Right atrium auricular region (tissue), 2 donors: Measurements from ENCODE around the gene PIRT. TPM values are rescaled to one million over a fixed set of nuclear protein-coding genes. Genes with fewer than 3 reads are reported as not detected.

Source experiments
- DNase-seq: peaks from one replicate; pipeline ENCODE4 v3.0.0-alpha.2; 2019; ENCODE audit warnings: low spot score
- H3K27ac ChIP-seq, 2 donors: fragments of 200-600 bp; sonication (generic); 1 replicate in 1 of 2; 2 replicates in 1 of 2; pipeline ENCODE4 v1.5.1; 2016 to 2019
- H3K27me3 ChIP-seq, 2 donors: fragments of 200-600 bp; sonication (generic); one replicate each; pipeline versions ENCODE4 v1.5.1 to v1.6.0; 2017 to 2019
- H3K36me3 ChIP-seq: fragments of 200-600 bp; sonication (generic); one replicate; pipeline ENCODE4 v1.5.1; 2016
- H3K4me1 ChIP-seq, 2 donors: fragments of 200-600 bp; sonication (generic); one replicate each; pipeline versions ENCODE4 v1.5.1 to v1.6.0; 2017 to 2019
- H3K4me3 ChIP-seq, 2 donors: fragments of 200-600 bp; sonication (generic); 1 replicate in 1 of 2; 2 replicates in 1 of 2; pipeline ENCODE4 v1.5.1; 2017 to 2019; ENCODE audit warnings: mild to moderate bottlenecking in 1 of 2, moderate library complexity in 1 of 2
- H3K9me3 ChIP-seq, 2 donors: fragments of 200-600 bp; sonication (generic); one replicate each; pipeline ENCODE4 v1.5.1; 2019
- total RNA-seq, 2 donors: library from RNA; depleted of rRNA; stranded (reverse); fragments of >200 nt; gene quantifications; one replicate each; pipeline ENCODE4 v1.1.0, GENCODE V29; 2016
- TF ChIP-seq, protein P1 (sequence below), 2 donors: fragments of 200-600 bp; sonication (generic); IDR thresholded peaks; one replicate each; pipeline ENCODE4 v1.5.1; 2019; ENCODE audit warnings: antibody characterized with exemption in 2 of 2

PIRT gene
- total RNA-seq, 2 donors from 2014 or later = not detected

GRCh38 chr17:10776381-10776780 is 61.5 kb downstream of the PIRT start:
- TF ChIP-seq, protein P1, sequence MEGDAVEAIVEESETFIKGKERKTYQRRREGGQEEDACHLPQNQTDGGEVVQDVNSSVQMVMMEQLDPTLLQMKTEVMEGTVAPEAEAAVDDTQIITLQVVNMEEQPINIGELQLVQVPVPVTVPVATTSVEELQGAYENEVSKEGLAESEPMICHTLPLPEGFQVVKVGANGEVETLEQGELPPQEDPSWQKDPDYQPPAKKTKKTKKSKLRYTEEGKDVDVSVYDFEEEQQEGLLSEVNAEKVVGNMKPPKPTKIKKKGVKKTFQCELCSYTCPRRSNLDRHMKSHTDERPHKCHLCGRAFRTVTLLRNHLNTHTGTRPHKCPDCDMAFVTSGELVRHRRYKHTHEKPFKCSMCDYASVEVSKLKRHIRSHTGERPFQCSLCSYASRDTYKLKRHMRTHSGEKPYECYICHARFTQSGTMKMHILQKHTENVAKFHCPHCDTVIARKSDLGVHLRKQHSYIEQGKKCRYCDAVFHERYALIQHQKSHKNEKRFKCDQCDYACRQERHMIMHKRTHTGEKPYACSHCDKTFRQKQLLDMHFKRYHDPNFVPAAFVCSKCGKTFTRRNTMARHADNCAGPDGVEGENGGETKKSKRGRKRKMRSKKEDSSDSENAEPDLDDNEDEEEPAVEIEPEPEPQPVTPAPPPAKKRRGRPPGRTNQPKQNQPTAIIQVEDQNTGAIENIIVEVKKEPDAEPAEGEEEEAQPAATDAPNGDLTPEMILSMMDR (IDR thresholded peaks at IDR 0.05) = no peak
- H3K9me3 ChIP-seq = peaks cover 0 to 11% of the 10 kb centered on the region in 2 donors
- no peaks in the 10 kb centered on the region for H3K27me3 ChIP-seq
- no peaks in the 10 kb centered on the region for H3K36me3 ChIP-seq
- no peak overlapping the region for H3K4me3 ChIP-seq
- H3K4me1 ChIP-seq = no peaks in the 10 kb centered on the region
- no peak overlapping the region for H3K27ac ChIP-seq
- DNase-seq = no peak

GRCh38 chr17:10775740-10776356 is 62.0 kb downstream of the PIRT start:
- Histone ChIP-seq H3K27ac (no peak overlapping the region), H3K4me1 (no peaks in the 10 kb centered on the region), H3K36me3 (no peaks in the 10 kb centered on the region), H3K9me3 (peaks cover 0 to 11% of the 10 kb centered on the region in 2 donors), H3K27me3 (no peaks in the 10 kb centered on the region), H3K4me3 (no peak overlapping the region)
- TF ChIP-seq, protein P1 (IDR thresholded peaks at IDR 0.05) = no peak
- DNase-seq = no peak

DNA sequence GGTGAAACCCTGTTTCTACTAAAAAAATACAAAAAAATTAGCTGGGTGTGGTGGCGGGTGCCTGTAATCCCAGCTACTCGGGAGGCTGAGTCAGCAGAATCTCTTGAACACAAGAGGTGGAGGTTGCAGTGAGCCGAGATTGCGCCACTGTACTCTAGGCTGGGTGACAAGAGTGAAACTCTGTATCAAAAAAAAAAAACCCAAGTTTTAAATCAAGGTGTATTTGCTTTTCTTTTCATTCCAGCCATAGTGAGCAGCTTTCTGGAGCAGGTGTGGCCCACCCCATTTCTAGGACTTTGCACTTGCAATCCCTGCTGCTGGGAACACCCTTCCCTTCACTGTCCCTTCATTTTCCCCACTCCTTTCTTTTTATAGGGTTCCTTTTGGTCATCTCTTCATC is 62.8 kb downstream of the PIRT start:
- DNase-seq = no peak
- no peaks in the 10 kb centered on the region for H3K27me3 ChIP-seq
- H3K9me3 ChIP-seq = peaks cover 0 to 11% of the 10 kb centered on the region in 2 donors
- H3K27ac ChIP-seq = no peak overlapping the region
- no peaks in the 10 kb centered on the region for H3K36me3 ChIP-seq
- TF ChIP-seq, protein P1 (IDR thresholded peaks at IDR 0.05) = no peak
- no peak overlapping the region for H3K4me3 ChIP-seq
- H3K4me1 ChIP-seq = no peaks in the 10 kb centered on the region

DNA sequence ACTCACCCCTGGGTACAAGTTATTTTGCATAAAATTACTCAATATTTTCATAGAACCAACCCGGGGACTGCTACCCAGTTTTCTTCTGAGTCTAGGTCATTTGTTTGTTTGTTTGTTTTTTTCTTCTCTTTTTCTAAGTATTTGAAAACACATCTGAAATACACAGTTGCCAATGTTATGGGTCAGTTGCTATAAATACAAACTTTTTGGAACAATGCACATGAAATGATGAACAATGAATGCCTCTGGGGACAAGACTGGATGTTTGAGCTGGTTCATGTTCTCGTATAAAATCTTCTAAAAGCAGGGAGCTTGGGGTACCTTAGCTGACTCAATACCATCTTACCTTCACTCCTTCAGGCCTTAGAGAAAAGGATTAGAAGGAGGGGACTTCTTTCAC is 64.5 kb downstream of the PIRT start:
- Histone ChIP-seq H3K9me3 (peaks cover 0 to 11% of the 10 kb centered on the region in 2 donors), H3K36me3 (no peaks in the 10 kb centered on the region), H3K4me1 (no peaks in the 10 kb centered on the region), H3K4me3 (no peak overlapping the region), H3K27me3 (no peaks in the 10 kb centered on the region), H3K27ac (no peak overlapping the region)
- DNase-seq = no peak
- TF ChIP-seq, protein P1 (IDR thresholded peaks at IDR 0.05) = no peak

Other genes with a start within 250 kb of the PIRT start
- under 1 TPM; 0.22 to 0.43 TPM for gene MYH3, start 180.8 kb downstream of the PIRT start, total RNA-seq
- gene SCO1, start 140.6 kb downstream of the PIRT start, total RNA-seq = 10 to 100 TPM; 14.6 to 21.6 TPM
- gene ADPRM, start 140.5 kb downstream of the PIRT start, total RNA-seq = 1 to 10 TPM; 2.4 to 3.8 TPM
- 1 to 10 TPM; 5.5 to 6.5 TPM for gene TMEM220, start 108.1 kb downstream of the PIRT start, total RNA-seq
- not detected for gene TMEM238L, start 34.0 kb downstream of the PIRT start, total RNA-seq